ENCODE results near the gene CYP4B1. TPM values are rescaled to one million over a fixed set of nuclear protein-coding genes. Genes with fewer than 3 reads are reported as not detected.

CYP4B1 gene
- total RNA-seq, 1 experiment from 2014 or later = not detected

- WGBS (ENCODE audit: extremely low coverage, insufficient read length, low lambda C conversion rate) = no CpG with 5 or more reads among the region's 3 CpGs
- no peaks in the 10 kb centered on the region for H3K23me2 ChIP-seq (ENCODE audit: insufficient read length, low read depth, low read length, poor library complexity, severe bottlenecking)
- no peaks in the 10 kb centered on the region for H3K27me3 ChIP-seq (ENCODE audit: insufficient read depth, low read length)
- H3K27ac ChIP-seq (ENCODE audit: insufficient read length, low read depth, low read length) = no peak overlapping the region
- no peak overlapping the region for H3K9ac ChIP-seq (ENCODE audit: extremely low read depth, insufficient read length, low read length)
- H2BK120ac ChIP-seq (ENCODE audit: low read depth, low read length, poor library complexity, severe bottlenecking) = no peak overlapping the region
- no peak overlapping the region for H2BK5ac ChIP-seq (ENCODE audit: insufficient read length, low read length)
- no peak overlapping the region for H4K91ac ChIP-seq (ENCODE audit: insufficient read length, low read depth, low read length)
- no peak overlapping the region for H3K23ac ChIP-seq (ENCODE audit: insufficient read length, low read depth, low read length)
- Mint-ChIP-seq H3K36me3 (ENCODE audit: insufficient read depth in 1 of 3, low read depth in 3 of 3) (peaks cover 0 to 4% (median 1%) of the 10 kb centered on the region in 3 experiments; a peak in 2 of 7 replicates), H3K27me3 (ENCODE audit: low read depth) (peaks cover 12% of the 10 kb centered on the region), H3K4me1 (peaks cover 12% of the 10 kb centered on the region in 2 experiments), H3K27ac (peak overlapping the region; percentile 78 to 95 (median 94); a peak in 5 of 7 replicates), H3K4me3 (no peak overlapping the region; a peak in 1 of 5 replicates), H3K9me3 (peaks cover 3 to 5% of the 10 kb centered on the region in 2 experiments; a peak in 3 of 5 replicates)
- H2AK5ac ChIP-seq (ENCODE audit: insufficient read length, low read length) = no peak overlapping the region
- peak overlapping the region; percentile 78; the same call in 1 of the 2 replicates for H3K14ac ChIP-seq (ENCODE audit: insufficient read depth, low read length)
- H3K79me1 ChIP-seq (ENCODE audit: insufficient read depth, low read depth, low read length, poor library complexity, severe bottlenecking) = no peaks in the 10 kb centered on the region
- no peak overlapping the region for H3K4ac ChIP-seq (ENCODE audit: low read depth, low read length)
- no peak for TF ChIP-seq CTCF (conservative IDR thresholded peaks at IDR 0.05)
- peak overlapping the region; percentile 2 for H3K18ac ChIP-seq (ENCODE audit: insufficient read length, low read depth, low read length)
- H3K4me1 ChIP-seq (ENCODE audit: insufficient read depth, low read length) = no peaks in the 10 kb centered on the region; the same call in 1 of the 2 replicates
- H2BK12ac ChIP-seq (ENCODE audit: insufficient read length, low read depth, low read length) = no peak overlapping the region
- no peak overlapping the region for H2BK20ac ChIP-seq (ENCODE audit: low read depth, low read length, poor library complexity, severe bottlenecking)
- no peak overlapping the region for H4K8ac ChIP-seq (replicated peaks; ENCODE audit: insufficient read length, low read depth, low read length)
- H3T11ph ChIP-seq (ENCODE audit: low read length) = no peak overlapping the region
- no peak overlapping the region for H3K56ac ChIP-seq (ENCODE audit: insufficient read length, low read depth, low read length)
- no peak overlapping the region for H4K5ac ChIP-seq (ENCODE audit: insufficient read length, low read depth, low read length)
- H2AFZ ChIP-seq (ENCODE audit: low read length) = no peak overlapping the region
- DNase-seq = no peak
- no peak overlapping the region for H2BK15ac ChIP-seq (ENCODE audit: low read depth, low read length)
- no peaks in the 10 kb centered on the region for H3K9me3 ChIP-seq (ENCODE audit: control insufficient read depth, low read depth, low read length)
- no peaks in the 10 kb centered on the region for H4K20me1 ChIP-seq (ENCODE audit: control insufficient read depth, insufficient read depth, insufficient read length)
- H3K79me2 ChIP-seq (ENCODE audit: insufficient read depth, low read length) = no peaks in the 10 kb centered on the region
- no peak overlapping the region for H3K4me2 ChIP-seq (ENCODE audit: insufficient read depth, insufficient read length, low read length)
Observed at GRCh38 chr1:46822248-46822826, 23.5 kb downstream of the CYP4B1 start.
